HG03108 (cell line): ENCODE measurements around the gene TOMM7.
"Not testable (repeated sequence)": the region's sequence is repeated elsewhere in the genome, so short reads cannot be mapped to it uniquely, and the experiment has no call there.

Source experiments
- ATAC-seq: cut with Tn5 transposase; IDR thresholded peaks from one replicate; pipeline ENCODE4 v1.9.1; 2021; ENCODE audit warnings: moderate library complexity; ENCODE audit not compliant: unreplicated experiment

TOMM7 gene

DNA sequence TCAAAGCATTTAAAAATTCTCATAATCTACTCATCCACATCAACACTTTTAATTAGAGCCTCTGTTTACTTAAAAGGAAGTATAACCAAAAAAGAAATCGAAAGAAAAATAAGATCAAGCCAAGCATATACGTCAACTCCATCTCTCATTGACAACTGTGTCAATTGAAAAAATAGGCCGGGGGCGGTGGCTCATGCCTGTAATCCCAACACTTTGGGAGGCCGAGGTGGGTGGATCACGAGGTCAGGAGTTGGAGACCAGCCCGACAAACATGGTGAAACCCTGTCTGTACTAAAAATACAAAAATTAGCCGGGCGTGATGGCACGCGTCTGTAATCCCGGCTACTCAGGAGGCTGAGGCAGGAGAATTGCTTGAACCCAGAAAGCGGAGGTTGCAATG, 32.0 kb downstream of the TOMM7 start:
- not testable (repeated sequence) for ATAC-seq

GRCh38 chr7:22787951-22788350, 34.7 kb downstream of the TOMM7 start:
- ATAC-seq: no peak

DNA sequence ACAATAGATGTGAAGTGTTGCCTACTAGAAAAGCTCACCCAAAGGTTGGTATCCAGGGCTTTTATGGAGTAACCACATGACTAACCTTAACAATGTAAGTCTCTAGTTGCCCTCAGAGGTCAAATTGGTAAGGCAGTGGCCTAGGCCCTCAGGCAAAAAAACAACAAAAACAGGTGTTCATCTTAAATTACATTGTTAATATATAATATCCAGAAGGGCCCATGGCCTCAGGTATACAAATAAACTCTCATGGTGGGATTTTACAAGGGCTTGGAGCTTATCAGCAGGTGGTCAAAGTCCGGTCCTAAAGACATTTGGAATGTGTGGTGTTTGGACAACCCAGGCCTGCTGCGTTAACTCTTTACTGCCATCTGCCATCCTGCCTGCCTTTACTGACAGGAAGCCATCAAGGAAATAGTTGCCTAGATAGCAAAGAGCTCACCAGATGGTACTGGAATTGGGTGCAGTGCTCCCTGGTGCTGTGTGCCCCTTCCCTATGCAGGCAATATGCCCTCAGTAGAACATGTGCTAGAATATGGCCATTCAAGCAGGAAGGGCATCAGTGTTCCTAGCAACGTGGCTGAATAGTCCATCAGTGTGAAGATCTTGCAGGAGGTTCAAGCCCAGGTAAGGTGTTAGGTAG, 36.2 kb downstream of the TOMM7 start:
- ATAC-seq: no peak

- no peak for ATAC-seq
These were observed 38.3 kb downstream of the TOMM7 start for GRCh38 chr7:22784346-22784745.

GRCh38 chr7:22783421-22783820, 39.2 kb downstream of the TOMM7 start:
- ATAC-seq: no peak

DNA sequence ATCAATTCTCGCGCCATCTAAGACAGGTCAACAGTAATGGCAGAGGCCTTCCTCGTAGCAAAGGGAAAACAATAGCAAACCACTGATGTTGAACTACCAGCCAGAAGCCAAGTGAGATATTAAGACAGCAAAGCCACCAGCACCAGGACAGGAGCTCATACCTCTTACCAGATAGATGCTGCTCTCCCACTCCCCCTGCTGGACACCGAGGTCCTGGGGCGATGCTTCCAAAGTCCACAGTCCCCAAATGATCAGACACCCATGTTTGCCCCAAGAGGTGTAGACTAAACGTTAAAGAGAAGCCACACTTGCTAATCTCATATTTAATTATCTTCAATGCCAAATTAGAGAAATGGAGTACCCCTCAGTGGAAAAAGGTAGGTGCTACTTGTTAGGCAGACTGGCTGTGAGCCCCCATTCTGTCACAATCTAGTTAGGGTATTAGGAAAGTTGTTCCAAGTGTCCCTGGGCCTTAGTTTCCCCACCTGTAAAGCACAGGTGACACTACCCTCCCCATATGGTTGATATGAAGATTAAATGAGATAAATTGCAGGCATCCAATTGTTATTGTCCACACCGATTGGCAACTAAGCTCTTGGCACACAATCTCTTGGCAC, 39.9 kb downstream of the TOMM7 start:
- peak; percentile 61 for ATAC-seq

GRCh38 chr7:22781230-22781711, 41.4 kb downstream of the TOMM7 start:
- ATAC-seq: no peak

- ATAC-seq: not testable (repeated sequence)
These were observed 42.8 kb downstream of the TOMM7 start for GRCh38 chr7:22779730-22780323.

DNA sequence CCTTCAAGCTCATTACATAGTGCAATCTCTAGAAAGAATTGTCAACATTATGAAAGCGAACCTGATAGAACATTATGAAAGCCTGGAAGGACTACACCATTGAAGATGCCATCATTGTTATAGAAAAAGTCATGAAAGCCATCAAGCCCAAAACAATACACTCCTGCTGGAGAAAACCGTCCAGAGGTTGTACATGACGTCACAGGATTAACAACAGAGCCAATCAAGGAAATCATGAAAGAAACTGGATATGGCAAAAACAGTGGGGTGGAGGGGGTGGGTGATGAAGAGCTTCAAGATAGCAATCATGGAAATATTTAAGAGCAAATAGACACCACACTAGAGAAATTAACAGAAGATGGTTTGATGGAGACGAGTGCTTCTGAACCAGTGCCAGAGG, 45.7 kb downstream of the TOMM7 start:
- ATAC-seq: no peak

- ATAC-seq: no peak
These were observed 49.8 kb downstream of the TOMM7 start for GRCh38 chr7:22772885-22773284.

GRCh38 chr7:22771872-22772228, 50.8 kb downstream of the TOMM7 start:
- ATAC-seq: no peak

DNA sequence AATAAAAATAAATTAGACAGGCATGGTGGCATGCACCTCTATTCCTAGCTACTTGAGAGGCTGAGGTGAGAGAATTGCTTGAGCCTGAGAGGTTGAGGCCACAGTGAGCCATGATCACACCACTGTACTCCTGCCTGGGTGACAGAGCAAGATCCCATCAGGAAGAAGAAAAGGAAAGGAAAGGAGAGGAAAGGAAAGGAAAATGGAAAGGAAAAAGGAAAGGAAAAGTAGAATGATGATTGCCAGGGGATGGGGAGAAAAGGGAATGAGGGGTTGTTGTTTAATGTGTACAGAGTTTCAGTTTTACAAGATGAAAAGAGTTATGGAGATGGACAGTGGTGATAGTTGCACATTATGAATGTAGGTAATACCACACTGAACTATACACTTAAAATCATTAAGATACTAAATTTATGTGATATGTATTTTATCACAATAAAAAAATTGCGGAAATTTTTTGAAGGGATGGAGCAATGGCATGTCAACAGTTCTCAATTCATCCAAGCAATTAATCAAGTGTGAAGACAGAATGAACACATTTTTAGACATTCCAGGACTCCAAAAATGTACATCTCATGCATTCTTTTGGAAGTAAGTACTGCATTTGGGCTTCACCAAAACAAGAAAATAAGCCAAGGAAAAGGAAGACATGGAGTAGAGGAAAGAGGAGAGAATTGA, 51.3 kb downstream of the TOMM7 start:
- no peak for ATAC-seq

DNA sequence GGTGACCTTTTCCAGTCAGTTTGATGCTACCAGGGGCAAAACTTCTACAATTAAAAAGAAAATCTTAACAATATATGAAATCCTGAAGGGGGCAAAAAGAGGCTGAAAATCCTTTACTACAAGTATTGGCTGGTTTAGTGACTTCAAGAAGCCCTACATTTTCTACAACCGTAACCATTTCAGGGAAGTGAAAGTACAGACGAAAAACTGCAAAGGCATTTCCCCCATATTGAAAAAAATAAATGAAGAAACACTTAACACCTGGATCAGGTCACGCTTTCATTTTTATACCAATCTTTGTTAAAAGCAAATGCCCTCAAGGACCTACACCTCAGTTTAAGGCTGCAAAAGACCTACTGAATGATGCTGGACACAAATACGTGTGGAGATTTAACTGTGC, 57.0 kb downstream of the TOMM7 start:
- ATAC-seq: peak; percentile 80
